Trophoblast cell (in vitro differentiated cells and primary cell): ENCODE data around the gene DCUN1D3.

Experiments
- DNase-seq, 2 donors: peaks; one replicate each; pipeline ENCODE4 v3.0.0-alpha.2; 2016
- H2AFZ ChIP-seq: 2 replicates; pipeline ENCODE4 v1.6.1; 2013; ENCODE audit warnings: low read length, moderate library complexity, mild to moderate bottlenecking; ENCODE audit not compliant: insufficient read depth, poor library complexity
- H2AK5ac ChIP-seq: 2 replicates; pipeline ENCODE4 v1.6.1; 2013; ENCODE audit warnings: mild to moderate bottlenecking, low read length
- H2BK120ac ChIP-seq: 2 replicates; pipeline ENCODE4 v1.6.1; 2013; ENCODE audit warnings: low read length, mild to moderate bottlenecking, moderate library complexity; ENCODE audit not compliant: insufficient read depth, poor library complexity
- H2BK12ac ChIP-seq: 2 replicates; pipeline ENCODE4 v1.6.1; 2013; ENCODE audit warnings: mild to moderate bottlenecking, low read length, moderate library complexity
- H2BK5ac ChIP-seq: 2 replicates; pipeline ENCODE4 v1.6.1; 2013; ENCODE audit warnings: low read length, low read depth, moderate library complexity, mild to moderate bottlenecking; ENCODE audit not compliant: poor library complexity
- H3K14ac ChIP-seq: 2 replicates; pipeline ENCODE4 v1.6.1; 2013; ENCODE audit warnings: mild to moderate bottlenecking, low read length
- H3K18ac ChIP-seq: 2 replicates; pipeline ENCODE4 v1.6.1; 2013; ENCODE audit warnings: mild to moderate bottlenecking, low read length
- H3K23ac ChIP-seq: 2 replicates; pipeline ENCODE4 v1.6.1; 2013; ENCODE audit warnings: low read length
- H3K27ac ChIP-seq: 2 replicates; pipeline ENCODE4 v1.5.1; 2013; ENCODE audit warnings: low read depth, mild to moderate bottlenecking, inconsistent platforms, low read length, moderate library complexity
- H3K27me3 ChIP-seq: 2 replicates; pipeline ENCODE4 v1.6.1; 2013; ENCODE audit warnings: inconsistent platforms, mild to moderate bottlenecking, low read length, moderate library complexity; ENCODE audit not compliant: insufficient read depth
- H3K36me3 ChIP-seq, 2 experiments: 1 replicate in 1 of 2; 2 replicates in 1 of 2; pipeline ENCODE4 v1.6.1; 2013; ENCODE audit warnings: low read length in 2 of 2, mild to moderate bottlenecking in 2 of 2, moderate library complexity in 1 of 2; ENCODE audit not compliant: insufficient read depth in 2 of 2, control insufficient read depth in 1 of 2
- H3K4ac ChIP-seq: 2 replicates; pipeline ENCODE4 v1.6.1; 2013; ENCODE audit warnings: low read depth, mild to moderate bottlenecking, low read length, moderate library complexity
- H3K4me1 ChIP-seq, 2 experiments: 1 replicate in 1 of 2; 2 replicates in 1 of 2; pipeline ENCODE4 v1.6.1; 2013; ENCODE audit warnings: low read length in 2 of 2, mild to moderate bottlenecking in 2 of 2, moderate library complexity in 1 of 2; ENCODE audit not compliant: insufficient read depth in 2 of 2, control insufficient read depth in 1 of 2
- H3K4me2 ChIP-seq: 2 replicates; pipeline ENCODE4 v1.6.1; 2013; ENCODE audit warnings: inconsistent platforms, mild to moderate bottlenecking, low read length, moderate library complexity
- H3K4me3 ChIP-seq: 2 replicates; pipeline ENCODE4 v1.5.1; 2013; ENCODE audit warnings: mild to moderate bottlenecking, low read depth, low read length, inconsistent platforms
- H3K79me1 ChIP-seq: one replicate; pipeline ENCODE4 v1.6.1; 2013; ENCODE audit warnings: low read length
- H3K79me2 ChIP-seq: 2 replicates; pipeline ENCODE4 v1.6.1; 2013; ENCODE audit warnings: low read length, mild to moderate bottlenecking; ENCODE audit not compliant: control insufficient read depth, insufficient read depth, poor library complexity
- H3K9ac ChIP-seq: 2 replicates; pipeline ENCODE4 v1.6.1; 2013; ENCODE audit warnings: mild to moderate bottlenecking, low read length
- H3K9me3 ChIP-seq: 2 replicates; pipeline ENCODE4 v1.6.1; 2013; ENCODE audit warnings: low read depth, mild to moderate bottlenecking, control low read depth, inconsistent platforms, low read length; ENCODE audit not compliant: insufficient read depth
- H4K12ac ChIP-seq: 2 replicates; pipeline ENCODE4 v1.6.1; 2013; ENCODE audit warnings: low read depth, mild to moderate bottlenecking, low read length, moderate library complexity
- H4K8ac ChIP-seq: 2 replicates; pipeline ENCODE4 v1.6.1; 2013; ENCODE audit warnings: low read depth, mild to moderate bottlenecking, low read length, moderate library complexity
- H4K91ac ChIP-seq: one replicate; pipeline ENCODE4 v1.6.1; 2013; ENCODE audit warnings: low read depth, mild to moderate bottlenecking, low read length, moderate library complexity
- WGBS: extraction: QIAGEN DNeasy Blood & Tissue Kit; methylation state at CpG from one replicate; pipeline ENCODE4 v1.1.7; 2013; ENCODE audit warnings: missing lambda C conversion rate; ENCODE audit not compliant: insufficient read length, insufficient coverage; ENCODE audit errors: extremely low coverage; 5-methylcytosine and 5-hydroxymethylcytosine counted together

DCUN1D3 gene

DNA sequence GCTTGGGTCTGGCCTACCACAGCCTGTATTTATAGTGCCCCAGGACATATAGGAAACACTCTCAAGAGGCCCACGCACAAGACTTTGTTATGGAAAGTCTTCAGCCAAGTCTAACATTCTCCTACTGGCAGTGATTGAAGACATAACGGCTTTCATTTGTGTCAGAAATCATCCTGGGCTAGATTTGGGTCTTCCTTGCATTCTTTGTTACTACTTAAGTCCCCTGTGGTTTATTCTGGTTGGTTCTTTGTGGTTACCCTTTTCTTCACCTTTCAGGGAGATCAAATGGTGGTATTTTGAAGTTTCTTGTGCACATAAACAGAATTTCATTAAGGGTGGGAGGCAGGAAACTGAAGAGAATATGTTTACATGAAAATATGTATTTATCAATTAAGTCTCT is 56.1 kb downstream of the DCUN1D3 start:
- H3K4me1 ChIP-seq, result no peaks in the 10 kb centered on the region
- no peaks in the 10 kb centered on the region for H3K79me2 ChIP-seq
- no peak overlapping the region for H3K14ac ChIP-seq
- no peak overlapping the region for H2BK12ac ChIP-seq
- H4K91ac ChIP-seq, result no peak overlapping the region
- no peak overlapping the region for H2AFZ ChIP-seq
- no peak overlapping the region for H4K8ac ChIP-seq
- no peak overlapping the region for H3K23ac ChIP-seq
- H2AK5ac ChIP-seq, result no peak overlapping the region
- H3K4me2 ChIP-seq, result no peak overlapping the region
- H3K27me3 ChIP-seq, result no peaks in the 10 kb centered on the region
- DNase-seq, result no peak
- H3K18ac ChIP-seq, result no peak overlapping the region
- WGBS, result no CpG with 5 or more reads among the region's 2 CpGs
- no peak overlapping the region for H3K9ac ChIP-seq
- no peaks in the 10 kb centered on the region for H3K9me3 ChIP-seq
- no peaks in the 10 kb centered on the region for H3K79me1 ChIP-seq
- no peak overlapping the region for H2BK120ac ChIP-seq
- H2BK5ac ChIP-seq, result no peak overlapping the region
- H3K27ac ChIP-seq, result no peak overlapping the region
- no peak overlapping the region for H3K4me3 ChIP-seq
- H4K12ac ChIP-seq, result no peak overlapping the region
- H3K36me3 ChIP-seq, result peaks cover 0 to 2% of the 10 kb centered on the region in 2 experiments
- H3K4ac ChIP-seq, result no peak overlapping the region

DNA sequence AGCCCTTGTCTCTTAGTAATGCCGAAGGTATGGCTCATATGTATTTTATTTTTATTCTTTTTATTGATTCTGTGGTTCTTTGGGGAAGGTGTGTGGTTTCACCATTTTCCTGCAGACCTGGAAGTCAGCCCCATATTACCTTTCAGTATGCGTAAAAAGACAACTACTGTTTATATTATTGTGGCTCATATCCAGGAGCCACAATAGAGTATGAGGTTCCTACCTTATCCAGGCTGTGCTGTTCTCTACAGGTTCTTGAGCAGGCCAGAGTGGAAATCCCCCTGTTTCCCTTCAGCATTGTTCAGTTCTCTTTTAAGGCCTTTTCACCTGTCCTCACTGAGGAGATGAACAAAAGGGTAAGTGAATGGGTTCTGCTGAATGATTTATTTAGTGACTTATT is 60.7 kb downstream of the DCUN1D3 start:
- Histone ChIP-seq H2BK12ac (no peak overlapping the region), H3K14ac (no peak overlapping the region), H3K18ac (no peak overlapping the region), H3K79me1 (no peaks in the 10 kb centered on the region), H3K4ac (no peak overlapping the region), H3K4me3 (no peak overlapping the region), H3K27ac (no peak overlapping the region), H3K36me3 (peaks cover 2 to 3% of the 10 kb centered on the region in 2 experiments), H4K12ac (no peak overlapping the region), H4K8ac (no peak overlapping the region), H2AFZ (no peak overlapping the region), H3K23ac (no peak overlapping the region), H3K4me2 (no peak overlapping the region), H3K79me2 (no peaks in the 10 kb centered on the region), H2BK120ac (no peak overlapping the region), H3K4me1 (no peaks in the 10 kb centered on the region), H2AK5ac (no peak overlapping the region), H3K27me3 (no peaks in the 10 kb centered on the region), H4K91ac (no peak overlapping the region), H3K9ac (no peak overlapping the region), H2BK5ac (no peak overlapping the region), H3K9me3 (no peaks in the 10 kb centered on the region)
- WGBS, result no CpG with 5 or more reads among the region's 2 CpGs
- no peak for DNase-seq

DNA sequence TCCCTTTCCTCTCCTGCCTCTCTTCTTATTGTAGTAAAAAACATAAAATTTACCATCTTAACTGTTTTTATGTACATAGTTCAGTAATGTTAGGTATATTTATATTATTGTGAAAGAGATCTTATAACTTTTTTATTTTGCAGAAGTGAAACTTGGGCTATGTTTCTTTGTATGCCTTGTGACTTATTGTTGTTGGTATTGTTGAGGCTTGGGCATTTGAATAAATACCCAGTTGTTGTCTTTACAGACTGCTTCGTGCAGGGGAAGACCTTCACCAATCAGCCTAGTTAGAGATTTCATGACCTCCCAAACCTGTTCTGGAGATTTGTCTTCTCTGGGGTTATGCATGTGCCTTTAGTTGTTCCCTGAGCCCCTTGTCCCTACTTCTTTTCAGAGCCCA is 61.9 kb downstream of the DCUN1D3 start:
- Histone ChIP-seq H2AK5ac (no peak overlapping the region), H3K4me3 (no peak overlapping the region), H3K79me1 (no peaks in the 10 kb centered on the region), H3K14ac (no peak overlapping the region), H3K36me3 (peaks cover 2 to 3% of the 10 kb centered on the region in 2 experiments), H2BK120ac (no peak overlapping the region), H3K4me1 (no peaks in the 10 kb centered on the region), H3K27ac (no peak overlapping the region), H2BK5ac (no peak overlapping the region), H4K8ac (no peak overlapping the region), H3K23ac (no peak overlapping the region), H3K4me2 (no peak overlapping the region), H3K79me2 (no peaks in the 10 kb centered on the region), H3K9ac (no peak overlapping the region), H3K4ac (no peak overlapping the region), H2AFZ (no peak overlapping the region), H4K91ac (no peak overlapping the region), H4K12ac (no peak overlapping the region), H3K9me3 (no peaks in the 10 kb centered on the region), H3K18ac (no peak overlapping the region), H2BK12ac (no peak overlapping the region), H3K27me3 (no peaks in the 10 kb centered on the region)
- DNase-seq, result no peak
- WGBS, result no CpG with 5 or more reads among the region's 1 CpG

DNA sequence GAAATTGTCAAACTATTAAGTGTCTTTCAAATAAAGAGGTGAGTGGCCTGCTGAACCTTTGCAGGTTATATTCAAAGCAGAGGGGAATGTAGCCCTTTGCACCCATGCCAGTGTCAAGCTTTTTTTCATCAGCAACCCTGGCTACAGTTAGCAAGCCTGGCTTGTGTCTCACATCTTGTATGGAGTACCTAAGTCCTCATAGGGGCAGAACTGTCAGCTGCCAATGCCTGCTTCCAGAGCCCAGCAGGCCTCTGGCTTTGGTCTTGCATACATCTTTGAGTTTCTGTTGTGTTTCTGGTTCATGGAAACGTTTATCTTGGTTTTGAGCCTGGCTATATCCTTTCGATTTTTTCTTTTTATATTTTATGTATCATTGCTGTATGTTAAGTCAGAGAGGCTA is 67.1 kb downstream of the DCUN1D3 start:
- no peak overlapping the region for H3K4me2 ChIP-seq
- H3K4me1 ChIP-seq, result no peaks in the 10 kb centered on the region
- H3K27me3 ChIP-seq, result no peaks in the 10 kb centered on the region
- H3K23ac ChIP-seq, result no peak overlapping the region
- H4K12ac ChIP-seq, result no peak overlapping the region
- peaks cover 2 to 3% of the 10 kb centered on the region in 2 experiments for H3K36me3 ChIP-seq
- DNase-seq, result no peak
- H3K27ac ChIP-seq, result no peak overlapping the region
- no peak overlapping the region for H3K9ac ChIP-seq
- no peak overlapping the region for H2BK120ac ChIP-seq
- WGBS, result no CpG with 5 or more reads among the region's 2 CpGs
- H4K91ac ChIP-seq, result no peak overlapping the region
- no peak overlapping the region for H2BK5ac ChIP-seq
- H4K8ac ChIP-seq, result no peak overlapping the region
- H3K79me2 ChIP-seq, result no peaks in the 10 kb centered on the region
- H3K14ac ChIP-seq, result no peak overlapping the region
- no peak overlapping the region for H3K4me3 ChIP-seq
- no peak overlapping the region for H3K18ac ChIP-seq
- H2BK12ac ChIP-seq, result no peak overlapping the region
- H2AK5ac ChIP-seq, result no peak overlapping the region
- no peaks in the 10 kb centered on the region for H3K79me1 ChIP-seq
- H3K9me3 ChIP-seq, result no peaks in the 10 kb centered on the region
- no peak overlapping the region for H2AFZ ChIP-seq
- H3K4ac ChIP-seq, result no peak overlapping the region
